ENCODE results near the gene GTPBP1.

GTPBP1 gene

DNA sequence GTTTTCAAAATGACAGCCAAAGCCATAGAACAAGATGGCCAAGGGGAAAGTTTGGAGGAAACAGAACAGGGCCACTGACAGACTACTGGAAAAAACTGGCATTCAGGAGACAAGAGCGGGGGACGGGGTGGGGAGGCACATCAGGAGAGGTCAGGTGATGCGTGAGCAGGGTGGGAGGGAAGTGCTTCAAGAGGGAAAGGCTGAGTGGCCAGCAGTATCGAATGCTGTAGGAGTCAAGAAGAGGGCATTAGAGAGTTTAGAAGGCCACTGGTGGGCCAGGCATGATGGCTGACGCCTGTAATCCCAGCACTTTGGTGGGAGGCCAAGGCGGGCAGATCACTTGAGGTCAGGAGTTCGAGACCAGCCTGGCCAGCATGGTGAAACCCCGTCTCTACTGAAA, 8.2 kb downstream of the GTPBP1 start:
- Mint-ChIP-seq H3K4me1 (peaks cover 73% of the 10 kb centered on the region), H3K9me3 (no peaks in the 10 kb centered on the region), H3K27ac (peak overlapping the region; percentile 79 to 83 (median 81)), H3K36me3 (ENCODE audit: low read depth) (peaks cover 25% of the 10 kb centered on the region), H3K27me3 (ENCODE audit: low read depth) (no peaks in the 10 kb centered on the region), H3K4me3 (peak overlapping the region in 1 of 3 experiments; percentile 2)
- TF ChIP-seq, protein P1, sequence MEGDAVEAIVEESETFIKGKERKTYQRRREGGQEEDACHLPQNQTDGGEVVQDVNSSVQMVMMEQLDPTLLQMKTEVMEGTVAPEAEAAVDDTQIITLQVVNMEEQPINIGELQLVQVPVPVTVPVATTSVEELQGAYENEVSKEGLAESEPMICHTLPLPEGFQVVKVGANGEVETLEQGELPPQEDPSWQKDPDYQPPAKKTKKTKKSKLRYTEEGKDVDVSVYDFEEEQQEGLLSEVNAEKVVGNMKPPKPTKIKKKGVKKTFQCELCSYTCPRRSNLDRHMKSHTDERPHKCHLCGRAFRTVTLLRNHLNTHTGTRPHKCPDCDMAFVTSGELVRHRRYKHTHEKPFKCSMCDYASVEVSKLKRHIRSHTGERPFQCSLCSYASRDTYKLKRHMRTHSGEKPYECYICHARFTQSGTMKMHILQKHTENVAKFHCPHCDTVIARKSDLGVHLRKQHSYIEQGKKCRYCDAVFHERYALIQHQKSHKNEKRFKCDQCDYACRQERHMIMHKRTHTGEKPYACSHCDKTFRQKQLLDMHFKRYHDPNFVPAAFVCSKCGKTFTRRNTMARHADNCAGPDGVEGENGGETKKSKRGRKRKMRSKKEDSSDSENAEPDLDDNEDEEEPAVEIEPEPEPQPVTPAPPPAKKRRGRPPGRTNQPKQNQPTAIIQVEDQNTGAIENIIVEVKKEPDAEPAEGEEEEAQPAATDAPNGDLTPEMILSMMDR (IDR thresholded peaks at IDR 0.05; ENCODE audit: unreplicated experiment in 3 of 3) = no peak

DNA sequence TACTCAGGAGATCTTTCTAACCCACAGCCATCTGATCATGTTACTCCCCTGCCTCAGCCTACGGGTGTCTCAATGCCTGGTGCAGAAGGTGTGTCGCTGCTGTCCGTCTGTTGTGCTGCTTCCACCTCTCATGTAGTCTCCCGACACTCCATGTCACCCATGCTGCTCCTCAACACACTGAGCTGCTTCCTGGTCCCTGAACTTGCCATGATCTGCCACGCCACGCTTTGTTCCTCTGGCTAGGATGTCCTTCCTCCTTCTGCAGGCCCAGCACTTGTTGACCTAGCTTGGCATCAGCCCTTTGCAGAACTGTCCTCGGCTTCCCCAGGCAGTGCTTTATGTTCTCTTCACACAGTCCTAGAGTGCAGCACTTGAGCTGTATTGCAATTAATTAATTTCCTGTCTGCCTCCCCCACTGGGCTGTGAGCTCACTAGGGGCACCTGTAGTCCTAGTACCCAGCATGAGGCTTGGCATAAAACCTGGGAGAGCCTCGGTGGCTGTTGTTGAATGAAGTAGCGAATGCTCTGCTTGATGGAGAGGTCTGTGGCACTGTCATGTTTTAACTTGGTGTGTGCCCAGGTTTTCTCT, 9.5 kb downstream of the GTPBP1 start:
- Mint-ChIP-seq H3K27me3 (ENCODE audit: low read depth) (no peaks in the 10 kb centered on the region), H3K4me1 (peaks cover 73% of the 10 kb centered on the region), H3K36me3 (ENCODE audit: low read depth) (peaks cover 25% of the 10 kb centered on the region), H3K4me3 (peak overlapping the region; percentile 1 to 37 (median 15)), H3K27ac (peak overlapping the region; percentile 79 to 88 (median 84)), H3K9me3 (no peaks in the 10 kb centered on the region)
- TF ChIP-seq, protein P1 (IDR thresholded peaks at IDR 0.05; ENCODE audit: unreplicated experiment in 3 of 3) = no peak

DNA sequence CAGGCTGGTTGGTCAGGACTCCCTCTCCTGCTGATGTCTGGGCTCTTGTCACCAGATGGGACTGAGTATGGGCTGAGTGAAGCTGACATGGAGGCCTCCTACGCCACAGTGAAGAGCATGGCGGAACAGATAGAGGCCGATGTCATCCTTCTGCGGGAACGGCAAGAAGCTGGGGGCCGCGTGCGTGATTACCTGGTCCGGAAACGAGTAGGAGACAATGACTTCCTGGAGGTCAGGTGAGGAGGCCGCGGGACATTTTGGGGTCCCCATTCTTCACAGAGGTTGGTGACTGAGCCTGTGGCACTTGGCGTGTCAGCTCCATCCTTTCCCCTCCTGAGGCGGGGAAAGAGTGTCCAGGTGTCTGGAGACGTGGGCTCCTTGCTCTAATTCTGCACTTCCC, 10.1 kb downstream of the GTPBP1 start:
- H3K4me3 Mint-ChIP-seq = no peak overlapping the region
- peaks cover 25% of the 10 kb centered on the region for H3K36me3 Mint-ChIP-seq (ENCODE audit: low read depth)
- H3K4me1 Mint-ChIP-seq = peaks cover 70% of the 10 kb centered on the region
- H3K9me3 Mint-ChIP-seq = no peaks in the 10 kb centered on the region
- H3K27ac Mint-ChIP-seq = peak overlapping the region in 2 of 3 experiments; percentile 79 to 84
- H3K27me3 Mint-ChIP-seq (ENCODE audit: low read depth) = no peaks in the 10 kb centered on the region
- TF ChIP-seq, protein P1 (IDR thresholded peaks at IDR 0.05; ENCODE audit: unreplicated experiment in 3 of 3) = no peak

DNA sequence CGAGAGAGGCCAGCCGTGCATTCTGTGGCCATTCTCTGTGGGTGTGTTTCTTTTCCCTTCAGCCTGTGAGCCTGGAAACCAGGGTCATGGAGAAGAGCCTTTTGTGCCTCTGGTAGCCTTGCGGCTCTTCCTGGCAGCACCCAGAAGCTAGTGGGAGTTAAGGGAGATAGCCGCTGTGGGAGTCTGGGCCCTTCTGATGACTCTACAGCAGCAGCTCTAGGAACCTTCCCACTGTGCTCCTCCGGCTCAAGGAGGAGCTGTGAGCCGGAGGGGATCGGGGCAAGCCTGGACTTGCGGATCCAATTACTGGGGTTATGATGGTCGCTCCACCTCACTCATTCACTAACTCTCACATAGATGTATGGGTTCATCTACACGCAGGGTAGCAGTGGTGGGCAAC, 10.5 kb downstream of the GTPBP1 start:
- H3K27ac Mint-ChIP-seq = peak overlapping the region in 1 of 3 experiments; percentile 71
- peak overlapping the region in 1 of 3 experiments; percentile 6 for H3K4me3 Mint-ChIP-seq

DNA sequence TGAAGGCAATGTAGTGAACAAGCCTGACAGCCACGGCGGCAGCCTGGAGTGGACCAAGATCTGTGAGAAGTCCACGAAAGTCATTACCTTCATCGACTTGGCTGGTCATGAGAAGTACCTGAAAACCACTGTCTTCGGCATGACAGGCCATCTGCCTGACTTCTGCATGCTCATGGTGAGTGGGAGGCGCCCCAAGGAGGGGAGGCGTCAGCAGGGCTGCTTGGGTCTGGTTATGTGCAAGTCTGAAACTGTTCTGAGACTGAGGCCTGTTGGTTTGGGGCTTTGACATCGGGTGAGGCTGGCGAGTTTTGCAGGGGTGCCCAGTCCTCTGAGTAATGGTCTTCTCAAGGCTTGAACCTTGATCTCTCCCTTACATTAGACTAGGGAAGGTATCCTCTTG, 11.1 kb downstream of the GTPBP1 start:
- H3K27me3 Mint-ChIP-seq (ENCODE audit: low read depth) = no peaks in the 10 kb centered on the region
- TF ChIP-seq, protein P1 (IDR thresholded peaks at IDR 0.05; ENCODE audit: unreplicated experiment in 3 of 3) = no peak
- peaks cover 64% of the 10 kb centered on the region for H3K4me1 Mint-ChIP-seq
- no peaks in the 10 kb centered on the region for H3K9me3 Mint-ChIP-seq
- H3K4me3 Mint-ChIP-seq = peak overlapping the region in 2 of 3 experiments; percentile 23 to 25
- peaks cover 32% of the 10 kb centered on the region for H3K36me3 Mint-ChIP-seq (ENCODE audit: low read depth)
- peak overlapping the region; percentile 71 to 85 (median 83) for H3K27ac Mint-ChIP-seq

More for the DNA sequence above, 10.5 kb downstream of the GTPBP1 start:
- Mint-ChIP-seq H3K9me3 (no peaks in the 10 kb centered on the region), H3K4me1 (peaks cover 66% of the 10 kb centered on the region), H3K27me3 (ENCODE audit: low read depth) (no peaks in the 10 kb centered on the region), H3K36me3 (ENCODE audit: low read depth) (peaks cover 27% of the 10 kb centered on the region)
- TF ChIP-seq, protein P1 (IDR thresholded peaks at IDR 0.05; ENCODE audit: unreplicated experiment in 3 of 3) = no peak

DNA sequence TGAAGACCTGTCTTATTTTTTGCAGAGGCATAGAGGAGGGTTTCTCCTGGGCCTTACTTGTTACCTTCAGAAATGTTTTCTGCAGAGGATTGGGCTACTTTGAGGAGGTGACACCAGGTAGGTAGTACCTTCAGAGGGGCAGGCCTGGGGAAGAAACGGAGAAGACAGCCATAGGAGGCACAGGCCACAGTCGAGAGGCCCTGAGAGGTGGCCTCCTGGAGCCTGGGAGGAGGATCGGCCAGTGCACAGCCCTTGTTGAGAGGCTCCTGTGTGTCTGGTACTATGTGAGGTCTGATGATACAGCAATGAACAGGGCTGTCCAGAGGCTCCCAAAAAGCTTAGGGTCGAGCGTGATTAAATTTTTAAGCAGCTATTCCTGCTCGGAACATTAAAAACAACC, 11.5 kb downstream of the GTPBP1 start:
- H3K27me3 Mint-ChIP-seq (ENCODE audit: low read depth) = no peaks in the 10 kb centered on the region
- H3K9me3 Mint-ChIP-seq = no peaks in the 10 kb centered on the region
- TF ChIP-seq, protein P1 (IDR thresholded peaks at IDR 0.05; ENCODE audit: unreplicated experiment in 3 of 3) = no peak
- H3K36me3 Mint-ChIP-seq (ENCODE audit: low read depth) = peaks cover 35% of the 10 kb centered on the region
- H3K4me3 Mint-ChIP-seq = peak overlapping the region in 1 of 3 experiments; percentile 4
- peaks cover 60% of the 10 kb centered on the region for H3K4me1 Mint-ChIP-seq
- H3K27ac Mint-ChIP-seq = peak overlapping the region; percentile 71 to 85 (median 83)

Data from nephron (organoid).